GM19455 (cell line): ENCODE data around the gene TTC39A.
"Not testable (repeated sequence)": the region's sequence is repeated elsewhere in the genome, so short reads cannot be mapped to it uniquely, and the experiment has no call there.

Experiments
- ATAC-seq: cut with Tn5 transposase; IDR thresholded peaks from one replicate; pipeline ENCODE4 v1.9.1; 2021; ENCODE audit not compliant: unreplicated experiment

TTC39A gene

GRCh38 chr1:51268634-51269033 lies 61.7 kb downstream of the TTC39A start:
- peak; percentile 31 for ATAC-seq

- ATAC-seq, result no peak
Observed at GRCh38 chr1:51266791-51267190, 63.6 kb downstream of the TTC39A start.

GRCh38 chr1:51266181-51266580 lies 64.2 kb downstream of the TTC39A start:
- ATAC-seq, result no peak

- ATAC-seq, result no peak
Observed at GRCh38 chr1:51265618-51266017, 64.7 kb downstream of the TTC39A start.

- no peak for ATAC-seq
Observed at GRCh38 chr1:51264451-51264850, 65.9 kb downstream of the TTC39A start.

GRCh38 chr1:51263147-51263877 lies 67.0 kb downstream of the TTC39A start:
- no peak for ATAC-seq

GRCh38 chr1:51255331-51255730 lies 75.0 kb downstream of the TTC39A start:
- no peak for ATAC-seq

GRCh38 chr1:51253691-51254090 lies 76.7 kb downstream of the TTC39A start:
- ATAC-seq, result no peak

- ATAC-seq, result no peak
Observed at GRCh38 chr1:51252366-51252765, 78.0 kb downstream of the TTC39A start.

- ATAC-seq, result not testable (repeated sequence)
Observed at GRCh38 chr1:51251165-51251564, 79.2 kb downstream of the TTC39A start.

- ATAC-seq, result not testable (repeated sequence)
Observed at GRCh38 chr1:51250729-51251128, 79.6 kb downstream of the TTC39A start.

- ATAC-seq, result no peak
Observed at GRCh38 chr1:51249445-51249844, 80.9 kb downstream of the TTC39A start.

- no peak for ATAC-seq
Observed at GRCh38 chr1:51247499-51247898, 82.9 kb downstream of the TTC39A start.

- ATAC-seq, result no peak
Observed at GRCh38 chr1:51247022-51247421, 83.3 kb downstream of the TTC39A start.

- ATAC-seq, result no peak
Observed at GRCh38 chr1:51242546-51242945, 87.8 kb downstream of the TTC39A start.

GRCh38 chr1:51241119-51241518 lies 89.2 kb downstream of the TTC39A start:
- no peak for ATAC-seq

GRCh38 chr1:51240084-51240483 lies 90.3 kb downstream of the TTC39A start:
- ATAC-seq, result no peak

GRCh38 chr1:51238034-51238403 lies 92.3 kb downstream of the TTC39A start:
- ATAC-seq, result no peak

- no peak for ATAC-seq
Observed at GRCh38 chr1:51237351-51238033, 92.9 kb downstream of the TTC39A start.
